Peyer's patch (tissue), 4 donors: ENCODE data around the gene CEMIP.

Source experiments
- POLR2A ChIP-seq, 2 donors: fragments of 450-650 bp; IDR thresholded peaks; one replicate each; pipeline ENCODE4 v1.5.1; 2017; ENCODE audit warnings: antibody characterized with exemption in 2 of 2, mild to moderate bottlenecking in 2 of 2, moderate library complexity in 2 of 2
- TF ChIP-seq, protein P1 (sequence below), 6 experiments: fragments of 450-650 bp in 4 of 6; fragments of 200-600 bp in 2 of 6; sonication (generic) in 1 of 6; IDR thresholded peaks; one replicate each; pipeline ENCODE4 v1.5.1; 2017 to 2019; ENCODE audit warnings: antibody characterized with exemption in 6 of 6, mild to moderate bottlenecking in 3 of 6, moderate library complexity in 1 of 6

GRCh38 chr15:80791004-80791403 is 11.8 kb downstream of the CEMIP start:
- no peak for TF ChIP-seq POLR2A (IDR thresholded peaks at IDR 0.05)
- TF ChIP-seq, protein P1, sequence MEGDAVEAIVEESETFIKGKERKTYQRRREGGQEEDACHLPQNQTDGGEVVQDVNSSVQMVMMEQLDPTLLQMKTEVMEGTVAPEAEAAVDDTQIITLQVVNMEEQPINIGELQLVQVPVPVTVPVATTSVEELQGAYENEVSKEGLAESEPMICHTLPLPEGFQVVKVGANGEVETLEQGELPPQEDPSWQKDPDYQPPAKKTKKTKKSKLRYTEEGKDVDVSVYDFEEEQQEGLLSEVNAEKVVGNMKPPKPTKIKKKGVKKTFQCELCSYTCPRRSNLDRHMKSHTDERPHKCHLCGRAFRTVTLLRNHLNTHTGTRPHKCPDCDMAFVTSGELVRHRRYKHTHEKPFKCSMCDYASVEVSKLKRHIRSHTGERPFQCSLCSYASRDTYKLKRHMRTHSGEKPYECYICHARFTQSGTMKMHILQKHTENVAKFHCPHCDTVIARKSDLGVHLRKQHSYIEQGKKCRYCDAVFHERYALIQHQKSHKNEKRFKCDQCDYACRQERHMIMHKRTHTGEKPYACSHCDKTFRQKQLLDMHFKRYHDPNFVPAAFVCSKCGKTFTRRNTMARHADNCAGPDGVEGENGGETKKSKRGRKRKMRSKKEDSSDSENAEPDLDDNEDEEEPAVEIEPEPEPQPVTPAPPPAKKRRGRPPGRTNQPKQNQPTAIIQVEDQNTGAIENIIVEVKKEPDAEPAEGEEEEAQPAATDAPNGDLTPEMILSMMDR (IDR thresholded peaks at IDR 0.05): no peak
